HAP-1 (cell line): ENCODE measurements around the gene LPAR4.

Source experiments
- DNase-seq, 2 experiments: peaks; one replicate each; pipeline ENCODE4 v3.0.0-alpha.2; 2016 to 2020; ENCODE audit warnings: low spot score in 2 of 2
- H3K27me3 ChIP-seq: fragments of 250-450 bp; sonication (Bioruptor Pico); 2 replicates; pipeline ENCODE4 v1.5.1; 2020; ENCODE audit warnings: low read depth, mild to moderate bottlenecking, moderate library complexity
- H3K36me3 ChIP-seq: fragments of 250-450 bp; sonication (Bioruptor Pico); replicated peaks from 2 replicates; pipeline ENCODE4 v1.5.1; 2020; ENCODE audit warnings: mild to moderate bottlenecking
- H3K4me1 ChIP-seq: fragments of 250-450 bp; sonication (Bioruptor Pico); 2 replicates; pipeline ENCODE4 v1.5.1; 2020; ENCODE audit warnings: mild to moderate bottlenecking
- H3K4me3 ChIP-seq: fragments of 250-450 bp; sonication (Bioruptor Pico); 2 replicates; pipeline ENCODE4 v1.5.1; 2020; ENCODE audit warnings: mild to moderate bottlenecking, moderate library complexity
- H3K9me3 ChIP-seq: fragments of 250-450 bp; sonication (Bioruptor Pico); 2 replicates; pipeline ENCODE4 v1.5.1; 2020; ENCODE audit warnings: mild to moderate bottlenecking, moderate library complexity
- in situ Hi-C: fragments of 300-500 bp; cut with MboI; formaldehyde crosslinking; loops from 3 replicates; pipeline ENCODE4 v1.14.3; 2020; ENCODE audit warnings: low sequenced_read_pairs, inconsistent platforms, mixed read lengths

The LPAR4 gene, protein sequence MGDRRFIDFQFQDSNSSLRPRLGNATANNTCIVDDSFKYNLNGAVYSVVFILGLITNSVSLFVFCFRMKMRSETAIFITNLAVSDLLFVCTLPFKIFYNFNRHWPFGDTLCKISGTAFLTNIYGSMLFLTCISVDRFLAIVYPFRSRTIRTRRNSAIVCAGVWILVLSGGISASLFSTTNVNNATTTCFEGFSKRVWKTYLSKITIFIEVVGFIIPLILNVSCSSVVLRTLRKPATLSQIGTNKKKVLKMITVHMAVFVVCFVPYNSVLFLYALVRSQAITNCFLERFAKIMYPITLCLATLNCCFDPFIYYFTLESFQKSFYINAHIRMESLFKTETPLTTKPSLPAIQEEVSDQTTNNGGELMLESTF

DNA sequence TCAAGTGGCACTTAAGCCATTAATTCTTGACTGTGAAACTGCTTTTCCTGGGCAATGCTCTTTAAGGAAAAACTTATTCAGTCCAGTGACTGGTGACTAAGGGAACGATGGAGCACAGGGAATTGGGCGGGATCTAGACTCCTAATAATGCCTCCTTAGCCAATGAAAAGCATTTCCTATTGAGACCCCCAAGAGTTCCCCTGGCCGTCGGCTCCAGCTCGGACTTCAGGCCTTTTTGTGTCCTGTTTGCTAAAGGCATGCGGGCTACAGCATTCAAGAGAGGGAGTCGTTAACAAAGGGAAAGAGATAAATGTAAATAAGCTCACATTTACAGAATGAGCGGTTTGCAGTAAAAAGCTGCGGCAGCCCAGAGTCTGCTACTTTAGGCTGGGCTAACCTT is at the start of gene LPAR4:
Gene LPAR4 (plus strand): TSS at position 232 of the 400 bp plus-strand sequence. CDS start 7,150 bp downstream, outside the sequence.
- in situ Hi-C loops = no loop called here
- H3K9me3 ChIP-seq = no peaks in the 10 kb centered on the region
- H3K4me3 ChIP-seq = no peak within 1 kb of the TSS
- no peak for DNase-seq
- no peaks in the 10 kb centered on the region for H3K27me3 ChIP-seq
- H3K4me1 ChIP-seq = no peaks in the 10 kb centered on the region
- no peaks in the 10 kb centered on the region for H3K36me3 ChIP-seq

DNA sequence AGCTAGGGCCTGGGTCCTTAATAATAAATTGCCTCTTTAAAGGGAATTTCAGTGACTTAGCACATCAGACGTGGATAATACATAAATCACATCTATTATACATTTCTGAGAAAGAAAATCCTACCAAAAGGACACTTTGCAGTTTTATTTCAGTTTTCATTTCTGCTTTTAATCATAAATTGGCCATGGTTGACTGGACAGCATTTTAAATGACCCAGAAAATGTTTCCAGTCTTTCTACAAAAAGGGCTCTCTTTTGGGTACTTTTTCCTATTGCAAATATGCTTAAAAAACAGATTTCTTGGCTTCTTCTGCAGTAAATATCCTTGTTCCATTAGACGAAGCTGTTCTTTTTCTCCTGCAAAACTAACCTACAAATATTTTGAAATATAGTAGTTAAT is 41.4 kb upstream of the LPAR4 start:
- no peaks in the 10 kb centered on the region for H3K36me3 ChIP-seq
- H3K4me3 ChIP-seq = no peak overlapping the region
- H3K4me1 ChIP-seq = no peaks in the 10 kb centered on the region
- in situ Hi-C loops = no loop called here
- no peaks in the 10 kb centered on the region for H3K27me3 ChIP-seq
- no peaks in the 10 kb centered on the region for H3K9me3 ChIP-seq
- DNase-seq = no peak

DNA sequence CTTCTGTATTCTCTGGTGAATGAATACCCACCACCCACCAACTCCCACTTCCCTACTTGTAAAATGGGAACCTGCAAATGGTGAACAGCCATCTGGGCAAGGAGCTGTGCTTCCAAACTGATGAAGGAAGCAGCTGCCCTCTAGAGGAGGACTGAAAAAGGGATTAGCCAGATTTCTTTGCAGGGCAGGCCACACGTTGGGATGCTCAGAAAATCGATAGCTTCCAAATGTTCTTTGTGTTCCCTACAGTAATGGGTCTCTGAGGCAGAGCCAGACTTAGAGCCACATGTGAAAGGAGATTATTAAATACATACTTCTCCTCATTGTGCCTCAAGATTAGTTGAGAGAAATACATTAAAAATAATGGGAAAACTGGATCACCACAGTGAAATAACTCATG is 39.3 kb upstream of the LPAR4 start:
- Histone ChIP-seq H3K36me3 (no peaks in the 10 kb centered on the region), H3K4me1 (no peaks in the 10 kb centered on the region), H3K27me3 (no peaks in the 10 kb centered on the region), H3K9me3 (no peaks in the 10 kb centered on the region), H3K4me3 (no peak overlapping the region)
- in situ Hi-C loops = no loop called here
- DNase-seq = peak in 1 of 2 experiments; percentile 12

DNA sequence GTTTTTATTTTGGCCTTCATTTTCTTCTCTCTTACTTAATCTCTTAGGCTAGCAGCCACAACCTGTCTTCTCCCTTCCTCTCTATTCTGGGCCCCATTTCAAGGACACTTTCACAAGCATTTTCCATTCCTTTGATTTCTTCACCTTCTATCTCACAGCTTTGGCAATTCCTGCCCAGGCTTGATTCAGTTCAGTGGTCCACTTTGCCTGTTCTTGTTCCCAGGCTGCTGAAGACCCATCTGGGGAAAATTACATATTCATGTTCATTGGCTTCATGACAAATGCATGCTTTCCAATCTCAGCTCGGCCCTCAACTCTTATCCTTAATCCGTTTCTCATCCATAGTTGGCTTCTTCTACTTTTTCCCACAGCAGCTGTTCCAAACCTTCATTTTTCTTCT is 38.7 kb upstream of the LPAR4 start:
- no peaks in the 10 kb centered on the region for H3K9me3 ChIP-seq
- no peaks in the 10 kb centered on the region for H3K27me3 ChIP-seq
- no peak for DNase-seq
- H3K4me1 ChIP-seq = no peaks in the 10 kb centered on the region
- H3K4me3 ChIP-seq = no peak overlapping the region
- in situ Hi-C loops = no loop called here
- no peaks in the 10 kb centered on the region for H3K36me3 ChIP-seq

DNA sequence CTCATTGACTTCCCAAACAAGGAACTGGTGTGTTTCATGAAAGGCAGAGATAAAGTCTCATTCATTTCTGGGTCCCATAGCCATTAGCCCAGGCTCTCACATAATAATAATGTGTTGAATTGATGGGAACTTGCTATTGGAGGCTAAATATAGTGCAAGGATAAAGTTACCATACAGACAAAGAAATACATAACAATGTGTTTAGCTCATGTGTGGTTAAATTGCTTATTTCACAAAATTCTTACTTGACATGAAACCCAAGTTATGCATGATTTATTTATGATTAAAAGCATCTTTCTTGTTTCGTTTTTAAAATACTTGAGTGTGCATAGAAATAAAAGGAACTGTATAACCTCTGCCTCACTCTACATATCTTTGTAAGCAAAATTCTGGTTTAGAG is 37.3 kb upstream of the LPAR4 start:
- Histone ChIP-seq H3K4me1 (no peaks in the 10 kb centered on the region), H3K4me3 (no peak overlapping the region), H3K9me3 (no peaks in the 10 kb centered on the region), H3K27me3 (no peaks in the 10 kb centered on the region), H3K36me3 (no peaks in the 10 kb centered on the region)
- in situ Hi-C loops = no loop called here
- peak in 1 of 2 experiments; percentile 12 for DNase-seq

DNA sequence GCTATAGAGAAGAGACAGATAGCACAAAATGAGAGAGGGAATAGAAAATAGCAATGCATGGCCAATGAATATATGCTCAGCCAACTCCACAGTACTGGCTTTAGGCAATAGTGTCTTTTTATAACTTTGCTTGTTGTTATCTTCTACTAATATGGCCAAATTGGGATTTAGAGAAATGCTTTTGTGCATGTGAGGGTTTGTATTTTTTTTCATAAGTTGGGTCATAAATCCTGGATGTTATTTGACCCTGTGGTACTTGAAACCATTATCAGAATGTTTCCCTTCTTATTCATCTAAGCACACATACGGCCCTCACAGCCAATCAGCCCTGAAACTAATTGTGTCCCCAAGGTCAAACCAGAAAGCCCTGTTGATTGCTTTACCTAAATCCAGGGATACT is 35.2 kb upstream of the LPAR4 start:
- in situ Hi-C loops = no loop called here

DNA sequence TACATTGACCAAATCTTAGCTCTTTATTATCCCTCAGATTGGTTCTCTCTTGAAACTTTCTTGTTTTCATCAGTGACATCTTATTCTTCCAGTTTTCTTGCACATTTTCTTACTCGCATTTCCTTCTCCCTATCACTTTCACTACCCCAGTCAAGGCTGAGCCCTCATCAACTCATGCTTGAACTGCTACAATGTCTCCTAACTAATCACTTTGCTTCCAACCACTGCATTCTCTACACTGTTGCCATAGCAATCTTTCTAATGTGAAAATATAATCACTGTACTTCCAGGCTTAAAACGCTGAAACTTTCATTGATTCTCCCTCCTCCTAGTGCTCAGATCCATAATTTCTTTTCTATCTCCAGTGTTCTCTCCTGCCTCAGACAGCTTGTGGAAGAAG is 22.2 kb upstream of the LPAR4 start:
- Histone ChIP-seq H3K9me3 (no peaks in the 10 kb centered on the region), H3K27me3 (no peaks in the 10 kb centered on the region), H3K4me3 (no peak overlapping the region), H3K36me3 (no peaks in the 10 kb centered on the region), H3K4me1 (no peaks in the 10 kb centered on the region)
- in situ Hi-C loops = no loop called here
- no peak for DNase-seq

More for the DNA sequence above, 35.2 kb upstream of the LPAR4 start:
- Histone ChIP-seq H3K36me3 (no peaks in the 10 kb centered on the region), H3K4me3 (no peak overlapping the region), H3K9me3 (no peaks in the 10 kb centered on the region), H3K4me1 (no peaks in the 10 kb centered on the region), H3K27me3 (no peaks in the 10 kb centered on the region)
- no peak for DNase-seq

DNA sequence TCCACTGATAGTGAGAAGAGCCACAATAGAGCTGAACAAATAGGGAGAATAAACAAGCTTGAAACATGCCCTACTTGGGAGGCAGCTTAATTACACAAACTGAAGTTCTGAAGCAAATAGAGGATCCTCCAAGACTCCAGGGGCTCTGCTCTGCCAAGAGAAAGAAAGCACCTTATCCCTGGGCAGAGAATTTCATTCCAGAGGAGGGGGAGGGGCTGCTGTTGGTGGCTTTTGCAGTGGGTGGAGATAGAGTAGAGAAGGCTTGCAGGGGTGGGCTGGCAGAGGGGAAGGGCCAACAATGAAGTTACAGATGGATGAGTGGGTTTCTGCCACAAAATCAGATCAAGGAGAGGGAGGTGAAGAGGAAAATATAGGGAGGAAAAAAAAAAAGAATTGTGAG is 1.0 kb upstream of the LPAR4 start:
- Histone ChIP-seq H3K4me1 (no peaks in the 10 kb centered on the region), H3K4me3 (no peak overlapping the region), H3K36me3 (no peaks in the 10 kb centered on the region), H3K27me3 (no peaks in the 10 kb centered on the region), H3K9me3 (no peaks in the 10 kb centered on the region)
- no peak for DNase-seq
- in situ Hi-C loops = no loop called here

DNA sequence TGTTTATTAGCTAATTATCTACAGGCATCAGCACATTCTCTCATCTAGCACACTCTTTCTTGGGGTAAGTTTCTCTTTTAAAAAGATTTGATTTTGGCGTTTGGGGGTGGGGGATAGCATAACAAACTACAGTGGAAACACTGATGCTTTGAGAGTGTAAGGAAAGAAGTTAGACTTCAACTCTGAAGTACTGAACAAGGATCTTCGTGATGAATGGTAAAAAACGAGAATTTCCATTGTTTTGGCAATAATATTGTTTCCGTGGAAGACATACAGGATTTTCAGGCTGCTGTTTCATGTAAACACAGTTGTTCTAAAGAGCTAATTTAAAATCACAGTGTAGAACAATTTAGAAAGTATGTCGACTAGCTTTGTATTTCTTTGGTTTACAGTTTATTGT is 451 bp downstream of the LPAR4 start:
- no peaks in the 10 kb centered on the region for H3K9me3 ChIP-seq
- no peaks in the 10 kb centered on the region for H3K27me3 ChIP-seq
- no peak for DNase-seq
- in situ Hi-C loops = no loop called here
- H3K36me3 ChIP-seq = no peaks in the 10 kb centered on the region
- H3K4me1 ChIP-seq = no peaks in the 10 kb centered on the region
- H3K4me3 ChIP-seq = no peak overlapping the region

DNA sequence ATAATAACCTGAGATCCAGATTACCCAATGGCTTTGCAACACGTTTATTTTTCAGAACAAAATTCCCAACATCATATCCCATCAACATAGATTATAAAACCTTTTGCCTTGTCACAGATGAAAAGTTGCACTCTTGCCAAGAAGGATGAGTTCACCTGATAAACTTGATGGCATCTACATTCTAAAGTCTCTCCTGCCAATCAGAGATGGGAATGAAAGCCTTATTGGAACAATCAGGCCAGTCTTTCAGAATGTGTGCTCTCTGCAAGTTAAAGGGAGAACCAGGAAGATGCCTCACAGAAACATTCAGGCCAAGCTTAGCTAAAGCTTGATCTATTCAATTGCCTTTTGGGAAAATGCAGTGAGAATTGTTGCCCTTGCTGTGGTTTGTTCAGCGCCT is 1.3 kb downstream of the LPAR4 start:
- no peak overlapping the region for H3K4me3 ChIP-seq
- in situ Hi-C loops = no loop called here
- no peaks in the 10 kb centered on the region for H3K27me3 ChIP-seq
- H3K36me3 ChIP-seq = no peaks in the 10 kb centered on the region
- H3K9me3 ChIP-seq = no peaks in the 10 kb centered on the region
- DNase-seq = no peak
- H3K4me1 ChIP-seq = no peaks in the 10 kb centered on the region

DNA sequence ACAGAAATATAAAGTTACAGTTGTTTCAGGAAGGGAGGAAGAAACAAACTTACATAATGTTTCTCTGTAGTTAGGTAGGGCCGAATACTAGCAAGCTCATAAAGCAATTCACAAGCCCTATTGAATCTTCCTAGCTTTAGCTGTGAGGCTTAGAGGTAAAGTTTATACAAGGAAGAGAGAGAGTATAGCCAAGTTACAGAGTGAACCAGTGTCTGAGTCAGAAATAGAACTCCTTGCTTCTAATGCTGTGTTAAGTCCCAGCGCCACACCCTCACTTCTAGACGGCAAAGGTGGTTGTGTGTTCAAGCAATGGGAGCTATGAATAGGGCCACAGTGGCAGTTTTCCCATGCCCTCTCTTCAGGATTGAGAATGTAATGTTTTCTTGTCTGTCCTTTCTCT is 6.1 kb downstream of the LPAR4 start:
- Histone ChIP-seq H3K4me3 (no peak overlapping the region), H3K4me1 (no peaks in the 10 kb centered on the region), H3K36me3 (no peaks in the 10 kb centered on the region), H3K27me3 (no peaks in the 10 kb centered on the region), H3K9me3 (no peaks in the 10 kb centered on the region)
- in situ Hi-C loops = no loop called here
- DNase-seq = no peak

DNA sequence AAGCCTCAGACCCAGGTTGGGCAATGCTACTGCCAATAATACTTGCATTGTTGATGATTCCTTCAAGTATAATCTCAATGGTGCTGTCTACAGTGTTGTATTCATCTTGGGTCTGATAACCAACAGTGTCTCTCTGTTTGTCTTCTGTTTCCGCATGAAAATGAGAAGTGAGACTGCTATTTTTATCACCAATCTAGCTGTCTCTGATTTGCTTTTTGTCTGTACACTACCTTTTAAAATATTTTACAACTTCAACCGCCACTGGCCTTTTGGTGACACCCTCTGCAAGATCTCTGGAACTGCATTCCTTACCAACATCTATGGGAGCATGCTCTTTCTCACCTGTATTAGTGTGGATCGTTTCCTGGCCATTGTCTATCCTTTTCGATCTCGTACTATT is 7.4 kb downstream of the LPAR4 start:
- no peaks in the 10 kb centered on the region for H3K36me3 ChIP-seq
- no peaks in the 10 kb centered on the region for H3K27me3 ChIP-seq
- H3K9me3 ChIP-seq = no peaks in the 10 kb centered on the region
- no peak for DNase-seq
- in situ Hi-C loops = no loop called here
- H3K4me1 ChIP-seq = no peaks in the 10 kb centered on the region
- H3K4me3 ChIP-seq = no peak overlapping the region

DNA sequence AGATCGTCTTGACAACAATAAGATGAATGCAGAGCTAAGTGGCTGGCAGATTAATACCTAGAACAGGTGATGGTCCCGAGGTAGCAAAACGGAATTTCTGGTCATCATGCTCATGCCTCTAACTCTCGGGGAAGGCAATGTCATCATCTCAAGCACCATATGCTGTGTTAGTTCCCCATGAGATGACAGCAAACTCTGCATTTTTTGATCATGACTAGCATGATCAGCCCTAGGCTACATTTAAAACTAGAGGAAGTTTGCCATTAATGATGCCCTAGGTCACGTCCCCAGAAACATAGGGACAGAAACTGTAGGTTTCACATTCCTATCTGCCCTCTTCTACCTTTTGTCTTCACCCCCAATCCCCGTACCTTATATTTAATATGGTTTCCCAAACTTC is 11.6 kb downstream of the LPAR4 start:
- H3K4me3 ChIP-seq = no peak overlapping the region
- no peaks in the 10 kb centered on the region for H3K9me3 ChIP-seq
- no peaks in the 10 kb centered on the region for H3K27me3 ChIP-seq
- in situ Hi-C loops = no loop called here
- no peaks in the 10 kb centered on the region for H3K4me1 ChIP-seq
- no peaks in the 10 kb centered on the region for H3K36me3 ChIP-seq
- DNase-seq = no peak

DNA sequence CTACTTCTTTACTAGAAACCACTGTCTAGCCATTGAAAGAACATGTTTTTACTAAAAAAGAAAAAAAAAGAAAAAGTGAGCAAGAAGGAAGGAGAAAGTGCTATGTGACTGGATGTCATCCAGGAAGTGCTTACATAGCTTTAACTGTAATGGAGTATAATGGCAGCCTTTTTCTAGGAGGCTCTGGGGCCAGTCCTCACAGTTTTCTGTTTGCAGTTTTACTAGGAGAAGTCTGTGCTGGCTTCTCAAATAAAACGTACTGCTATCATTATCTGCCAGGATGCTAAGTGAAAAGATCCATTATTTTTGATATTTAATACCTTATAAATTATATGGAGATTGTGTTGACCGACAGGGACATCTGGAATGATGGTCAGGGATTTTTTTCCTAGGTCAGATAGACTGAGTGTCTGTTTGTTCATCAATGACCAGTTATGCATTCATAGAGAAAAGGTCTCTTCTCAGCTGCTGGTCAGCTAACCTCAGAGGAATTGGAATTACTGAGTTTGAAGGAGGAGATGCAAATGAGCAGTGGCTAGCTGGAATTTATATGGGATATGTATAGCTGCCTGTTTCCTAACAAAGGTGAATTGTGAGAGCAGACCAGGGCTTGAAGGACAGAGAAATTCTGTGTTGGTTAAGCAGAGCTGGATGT is 21.7 kb downstream of the LPAR4 start:
- Histone ChIP-seq H3K4me1 (no peaks in the 10 kb centered on the region), H3K27me3 (no peaks in the 10 kb centered on the region), H3K9me3 (no peaks in the 10 kb centered on the region), H3K36me3 (no peaks in the 10 kb centered on the region), H3K4me3 (no peak overlapping the region)
- in situ Hi-C loops = no loop called here
- no peak for DNase-seq
